Stomach smooth muscle (tissue), 2 donors: ENCODE results near the gene MYPN.
A peak's percentile ranks its signal among the peaks of the same experiment; 100 is the strongest.

ENCODE experiments used
- H3K27ac ChIP-seq: one replicate; pipeline ENCODE4 v1.7.0; 2013; ENCODE audit warnings: mild to moderate bottlenecking, low read length, inconsistent platforms
- H3K27me3 ChIP-seq, 2 donors: one replicate each; pipeline ENCODE4 v1.7.0; 2013; ENCODE audit warnings: low read length in 2 of 2; ENCODE audit not compliant: insufficient read depth in 2 of 2, control insufficient read depth in 1 of 2
- H3K36me3 ChIP-seq, 2 donors: one replicate each; pipeline ENCODE4 v1.7.0; 2013; ENCODE audit warnings: low read length in 2 of 2; ENCODE audit not compliant: control insufficient read depth in 2 of 2, insufficient read depth in 2 of 2
- H3K4me1 ChIP-seq: one replicate; pipeline ENCODE4 v1.7.0; 2013; ENCODE audit warnings: low read length; ENCODE audit not compliant: control insufficient read depth, insufficient read depth
- H3K4me3 ChIP-seq, 2 donors: one replicate each; pipeline ENCODE4 v1.7.0; 2013; ENCODE audit warnings: low read length in 2 of 2
- H3K9ac ChIP-seq, 2 donors: one replicate each; pipeline ENCODE4 v1.7.0; 2013; ENCODE audit warnings: low read length in 2 of 2, mild to moderate bottlenecking in 1 of 2
- H3K9me3 ChIP-seq, 2 donors: one replicate each; pipeline ENCODE4 v1.7.0; 2013; ENCODE audit warnings: low read length in 2 of 2; ENCODE audit not compliant: control insufficient read depth in 2 of 2
- donor health status: healthy.
- donor health status: Pancreatic carcinoma.

Gene MYPN

DNA sequence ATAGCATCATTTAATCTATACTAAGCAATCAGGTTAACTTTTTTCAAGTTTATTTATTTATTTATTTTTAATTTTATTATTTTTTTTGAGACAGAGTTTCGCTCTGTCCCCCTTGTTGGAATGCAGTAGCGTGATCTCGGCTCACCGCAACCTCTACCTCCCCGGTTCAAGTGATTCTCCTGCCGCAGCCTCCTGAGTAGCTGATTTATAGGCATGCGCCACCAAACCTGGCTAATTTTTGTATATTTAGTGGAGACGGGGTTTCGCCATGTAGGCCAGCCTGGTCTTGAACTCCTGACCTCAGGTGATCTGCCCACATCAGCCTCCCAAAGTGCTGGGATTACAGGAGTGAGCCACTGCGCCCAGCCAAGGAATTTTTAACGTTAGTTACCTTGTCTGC, 635 bp upstream of the MYPN start:
- Histone ChIP-seq H3K4me3 (no peak overlapping the region), H3K9ac (no peak overlapping the region), H3K36me3 (no peaks in the 10 kb centered on the region), H3K27me3 (no peaks in the 10 kb centered on the region), H3K4me1 (no peaks in the 10 kb centered on the region), H3K27ac (no peak overlapping the region), H3K9me3 (no peaks in the 10 kb centered on the region)

DNA sequence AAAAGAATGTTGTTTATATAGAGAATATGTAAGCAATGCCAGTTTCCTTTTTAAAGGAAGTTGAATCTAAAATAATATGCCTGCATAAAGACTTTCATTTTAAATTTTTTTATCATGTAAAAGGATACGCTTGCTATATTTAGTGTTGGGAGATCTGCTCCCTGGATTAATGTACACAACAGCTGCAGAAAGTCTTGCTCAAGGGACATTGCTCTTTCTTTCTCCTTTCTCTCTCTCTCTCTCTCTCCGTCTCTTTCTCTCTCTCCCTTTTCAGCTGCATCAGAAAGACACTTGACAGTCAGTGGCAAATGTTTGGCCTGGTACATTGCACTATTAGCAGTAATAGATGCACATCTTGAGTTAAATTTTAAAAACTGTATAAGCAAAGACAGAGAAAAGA, 739 bp downstream of the MYPN start:
- Histone ChIP-seq H3K27me3 (no peaks in the 10 kb centered on the region), H3K4me3 (peak overlapping the region in 1 of 2 donors; percentile 1), H3K9me3 (no peaks in the 10 kb centered on the region), H3K9ac (no peak overlapping the region), H3K36me3 (no peaks in the 10 kb centered on the region), H3K4me1 (no peaks in the 10 kb centered on the region), H3K27ac (no peak overlapping the region)

DNA sequence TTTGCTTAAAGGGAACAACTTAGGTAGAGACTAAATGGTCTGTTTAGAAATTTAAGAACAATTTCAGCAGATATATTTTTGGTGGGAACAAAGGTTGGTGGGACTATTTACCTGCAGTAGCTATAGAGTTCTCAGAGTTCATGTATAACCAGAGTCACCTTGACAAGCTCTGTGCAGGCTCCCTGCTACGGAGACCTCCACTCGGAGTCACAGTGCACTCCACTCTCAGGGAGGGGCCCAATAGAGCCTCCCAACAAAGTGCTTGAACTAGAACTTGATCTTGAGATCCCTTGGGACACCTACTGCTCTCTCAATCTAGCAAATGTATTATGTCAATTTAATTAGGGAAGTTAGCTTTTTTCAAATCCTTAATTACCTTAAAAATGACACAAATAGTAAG, 2.3 kb downstream of the MYPN start:
- H3K36me3 ChIP-seq: no peaks in the 10 kb centered on the region
- no peaks in the 10 kb centered on the region for H3K27me3 ChIP-seq
- no peak overlapping the region for H3K27ac ChIP-seq
- no peak overlapping the region for H3K9ac ChIP-seq
- no peak overlapping the region for H3K4me3 ChIP-seq
- H3K9me3 ChIP-seq: no peaks in the 10 kb centered on the region
- H3K4me1 ChIP-seq: no peaks in the 10 kb centered on the region

DNA sequence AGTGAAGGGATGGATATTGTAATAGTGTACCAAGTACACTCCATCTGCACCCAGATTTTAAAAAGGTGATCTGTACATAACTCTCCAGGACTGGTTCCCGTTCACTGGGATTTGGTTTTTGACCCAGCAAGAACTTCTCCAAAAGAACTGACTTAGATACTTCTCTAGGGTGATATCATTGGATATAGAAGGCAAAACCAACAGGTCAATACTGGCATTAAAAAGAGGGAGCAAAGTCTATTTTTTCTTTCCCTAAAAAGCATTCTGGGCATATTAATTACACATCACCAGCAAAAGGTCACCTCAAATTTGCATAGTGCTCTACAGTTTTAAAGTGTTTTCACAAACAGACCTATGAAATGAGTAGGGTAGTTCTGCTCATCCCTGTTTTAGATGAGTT, 3.5 kb downstream of the MYPN start:
- H3K36me3 ChIP-seq: no peaks in the 10 kb centered on the region
- no peaks in the 10 kb centered on the region for H3K9me3 ChIP-seq
- no peaks in the 10 kb centered on the region for H3K4me1 ChIP-seq
- no peak overlapping the region for H3K9ac ChIP-seq
- no peak overlapping the region for H3K27ac ChIP-seq
- H3K27me3 ChIP-seq: no peaks in the 10 kb centered on the region
- H3K4me3 ChIP-seq: no peak overlapping the region

DNA sequence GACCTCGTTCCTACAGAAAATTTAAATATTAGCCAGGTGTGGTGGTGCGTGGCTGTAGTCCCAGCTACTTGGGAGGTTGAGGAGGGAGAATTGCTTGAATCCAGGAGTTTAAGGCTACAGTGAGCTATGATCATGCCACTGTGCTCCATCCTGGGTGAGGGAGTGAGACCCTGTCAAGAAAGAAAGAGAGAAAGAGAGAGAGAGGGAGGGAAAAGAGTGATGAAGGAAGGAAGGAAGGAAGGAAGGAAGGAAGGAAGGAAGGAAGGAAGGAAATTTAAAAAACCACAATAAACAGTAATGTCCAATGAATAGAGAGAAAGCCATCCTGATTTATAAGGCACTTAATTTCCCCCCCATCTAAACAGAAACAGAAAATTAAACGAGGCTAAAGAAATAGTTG, 9.4 kb downstream of the MYPN start:
- Histone ChIP-seq H3K9me3 (no peaks in the 10 kb centered on the region), H3K4me1 (no peaks in the 10 kb centered on the region), H3K27ac (no peak overlapping the region), H3K4me3 (no peak overlapping the region), H3K27me3 (no peaks in the 10 kb centered on the region), H3K36me3 (no peaks in the 10 kb centered on the region), H3K9ac (no peak overlapping the region)

DNA sequence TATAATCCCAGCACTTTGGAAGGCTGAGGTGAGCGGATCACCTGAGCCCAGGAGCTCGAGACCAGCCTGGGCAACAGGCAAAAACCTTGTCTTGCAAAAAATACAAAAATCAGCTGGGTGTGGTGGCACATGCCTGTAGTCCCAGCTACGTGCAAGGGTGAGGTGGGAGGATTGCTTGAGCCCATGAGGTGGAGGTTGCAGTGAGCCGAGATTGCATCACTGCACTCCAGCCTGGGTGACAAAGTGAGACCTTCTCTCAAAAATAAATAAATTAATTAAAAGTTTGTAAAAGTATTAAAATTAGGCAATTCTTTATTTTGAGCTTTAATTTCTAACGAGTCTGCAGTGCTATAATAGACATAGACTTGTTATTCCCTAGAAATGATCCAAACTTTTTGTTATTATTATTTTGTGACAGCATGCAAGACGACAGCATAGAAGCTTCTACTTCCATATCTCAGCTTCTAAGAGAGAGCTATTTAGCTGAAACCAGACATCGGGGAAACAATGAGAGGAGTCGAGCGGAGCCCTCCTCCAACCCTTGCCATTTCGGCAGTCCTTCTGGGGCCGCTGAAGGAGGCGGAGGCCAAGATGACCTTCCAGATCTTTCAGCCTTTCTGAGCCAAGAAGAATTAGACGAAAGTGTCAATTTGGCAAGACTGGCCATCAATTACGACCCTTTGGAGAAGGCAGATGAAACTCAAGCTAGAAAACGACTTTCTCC, 11.9 kb downstream of the MYPN start:
- Histone ChIP-seq H3K27ac (no peak overlapping the region), H3K36me3 (no peaks in the 10 kb centered on the region), H3K4me1 (no peaks in the 10 kb centered on the region), H3K27me3 (no peaks in the 10 kb centered on the region), H3K9me3 (no peaks in the 10 kb centered on the region), H3K4me3 (no peak overlapping the region), H3K9ac (no peak overlapping the region)

DNA sequence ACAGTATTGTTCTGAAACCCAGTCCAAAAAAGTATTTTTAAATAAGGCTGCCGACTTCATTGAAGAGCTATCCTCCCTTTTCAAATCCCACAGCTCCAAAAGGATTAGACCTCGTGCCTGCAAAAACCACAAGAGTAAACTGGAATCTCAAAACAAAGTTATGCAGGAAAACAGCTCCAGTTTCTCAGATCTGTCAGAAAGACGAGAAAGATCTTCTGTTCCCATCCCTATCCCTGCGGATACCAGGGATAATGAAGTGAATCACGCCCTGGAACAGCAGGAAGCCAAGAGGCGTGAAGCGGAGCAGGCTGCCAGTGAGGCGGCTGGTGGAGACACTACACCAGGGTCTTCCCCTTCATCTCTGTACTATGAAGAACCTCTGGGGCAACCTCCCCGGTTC, 12.6 kb downstream of the MYPN start:
- H3K27me3 ChIP-seq: no peaks in the 10 kb centered on the region
- no peaks in the 10 kb centered on the region for H3K9me3 ChIP-seq
- H3K9ac ChIP-seq: no peak overlapping the region
- no peak overlapping the region for H3K27ac ChIP-seq
- H3K4me1 ChIP-seq: no peaks in the 10 kb centered on the region
- no peak overlapping the region for H3K4me3 ChIP-seq
- no peaks in the 10 kb centered on the region for H3K36me3 ChIP-seq

DNA sequence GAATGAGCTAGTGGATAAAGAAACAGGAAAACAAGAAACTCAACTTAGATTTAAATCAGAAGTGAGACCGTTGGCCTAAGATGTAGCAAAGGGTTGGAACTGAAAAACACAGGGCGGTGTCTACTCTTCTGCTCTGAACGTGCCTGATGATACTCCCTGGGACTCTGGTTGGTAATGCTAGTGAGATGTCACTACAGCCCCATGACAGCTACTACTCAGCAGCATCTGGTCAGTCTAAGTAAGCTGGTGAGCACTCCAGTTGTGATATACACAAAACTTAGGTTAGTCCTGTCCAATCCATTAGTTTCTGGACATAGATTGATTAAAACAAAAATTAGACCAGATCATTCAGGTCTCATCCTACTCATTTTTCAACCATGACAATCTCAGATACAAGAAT, 15.4 kb downstream of the MYPN start:
- H3K4me1 ChIP-seq: no peaks in the 10 kb centered on the region
- no peaks in the 10 kb centered on the region for H3K9me3 ChIP-seq
- no peaks in the 10 kb centered on the region for H3K27me3 ChIP-seq
- H3K4me3 ChIP-seq: no peak overlapping the region
- H3K9ac ChIP-seq: no peak overlapping the region
- no peaks in the 10 kb centered on the region for H3K36me3 ChIP-seq
- no peak overlapping the region for H3K27ac ChIP-seq

DNA sequence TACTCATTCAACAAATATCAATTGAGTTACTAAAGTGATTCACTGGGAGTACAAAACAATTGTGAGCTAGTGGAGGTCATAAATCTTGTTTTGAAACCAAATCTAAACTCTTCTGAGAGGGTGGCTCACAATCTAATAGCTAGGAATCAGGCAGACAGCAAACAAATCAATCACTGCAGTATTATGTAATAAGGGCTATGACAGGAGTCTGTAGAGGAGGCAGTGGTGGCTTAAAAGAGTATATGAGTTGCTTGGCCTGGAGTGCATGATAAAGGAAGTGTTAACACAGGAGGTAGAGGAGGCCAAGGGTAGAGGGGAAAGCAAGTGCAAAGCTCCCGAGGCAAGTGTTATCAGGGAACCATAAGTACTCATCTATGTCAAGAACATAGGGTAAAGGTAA, 16.5 kb downstream of the MYPN start:
- H3K27ac ChIP-seq: no peak overlapping the region
- H3K9me3 ChIP-seq: no peaks in the 10 kb centered on the region
- H3K36me3 ChIP-seq: no peaks in the 10 kb centered on the region
- H3K9ac ChIP-seq: no peak overlapping the region
- H3K4me1 ChIP-seq: no peaks in the 10 kb centered on the region
- no peak overlapping the region for H3K4me3 ChIP-seq
- no peaks in the 10 kb centered on the region for H3K27me3 ChIP-seq

DNA sequence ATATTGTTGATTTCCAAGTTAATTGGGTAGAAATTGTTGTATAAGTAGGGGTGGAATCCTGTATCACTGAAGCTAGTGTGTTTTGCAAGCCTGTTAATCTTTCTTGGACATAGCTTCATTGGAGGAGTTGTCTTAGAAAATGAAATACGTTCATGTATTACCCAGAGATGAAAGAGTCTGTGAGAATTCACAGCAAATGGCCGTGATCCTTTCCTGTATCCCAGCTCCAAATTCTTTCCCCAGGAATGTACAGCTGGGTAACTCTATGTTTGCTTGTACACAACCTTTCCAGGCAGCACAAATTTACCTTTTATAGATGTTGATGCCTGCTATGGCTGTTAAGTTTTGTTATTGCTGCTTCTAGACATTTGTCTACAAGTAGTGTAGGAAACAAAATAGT, 18.7 kb downstream of the MYPN start:
- Histone ChIP-seq H3K4me3 (no peak overlapping the region), H3K27ac (no peak overlapping the region), H3K36me3 (no peaks in the 10 kb centered on the region), H3K27me3 (no peaks in the 10 kb centered on the region), H3K9me3 (no peaks in the 10 kb centered on the region), H3K9ac (no peak overlapping the region), H3K4me1 (no peaks in the 10 kb centered on the region)

DNA sequence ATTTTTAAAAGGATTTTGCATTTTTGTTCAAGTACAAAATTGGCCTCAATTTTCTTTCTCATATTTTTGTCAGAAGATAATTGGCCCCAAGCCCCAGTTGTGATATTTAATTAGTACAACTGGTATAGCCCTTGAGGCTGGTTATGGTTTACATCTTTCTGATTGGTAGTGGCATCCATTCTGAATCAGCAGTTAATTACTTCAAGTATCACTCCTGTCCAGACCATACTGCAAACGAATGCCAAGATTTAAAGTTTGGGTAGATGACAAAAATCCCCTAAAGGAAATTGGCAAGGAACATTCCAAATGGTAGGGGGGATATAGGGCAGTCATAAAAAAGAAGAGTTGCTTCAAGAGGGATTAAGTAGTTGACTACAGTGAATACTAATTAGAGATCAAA, 23.1 kb downstream of the MYPN start:
- H3K36me3 ChIP-seq: no peaks in the 10 kb centered on the region
- H3K4me3 ChIP-seq: no peak overlapping the region
- no peak overlapping the region for H3K27ac ChIP-seq
- H3K4me1 ChIP-seq: no peaks in the 10 kb centered on the region
- H3K9ac ChIP-seq: no peak overlapping the region
- no peaks in the 10 kb centered on the region for H3K9me3 ChIP-seq
- no peaks in the 10 kb centered on the region for H3K27me3 ChIP-seq
